Mesothelial cell of epicardium (in vitro differentiated cells): ENCODE measurements around the gene RHBDD1. TPM values are rescaled to one million over a fixed set of nuclear protein-coding genes. Genes with fewer than 3 reads are reported as not detected.
A peak's percentile ranks its signal among the peaks of the same experiment; 100 is the strongest.

ENCODE experiments used
- DNase-seq, 2 experiments: peaks; one replicate each; pipeline ENCODE4 v3.0.0; 2021; ENCODE audit warnings: low spot score in 2 of 2; ENCODE audit not compliant: unreplicated experiment in 2 of 2
- H3K27ac Mint-ChIP-seq: 2 replicates; pipeline ENCODE4 v1.8.0; 2021; ENCODE audit warnings: mixed read lengths
- H3K27me3 Mint-ChIP-seq: 2 replicates; pipeline ENCODE4 v1.8.0; 2021; ENCODE audit warnings: low read depth, mixed read lengths
- H3K36me3 Mint-ChIP-seq: 2 replicates; pipeline ENCODE4 v1.8.0; 2021; ENCODE audit warnings: mixed read lengths
- H3K4me1 Mint-ChIP-seq: 2 replicates; pipeline ENCODE4 v1.8.0; 2021; ENCODE audit warnings: mixed read lengths
- H3K4me3 Mint-ChIP-seq: 2 replicates; pipeline ENCODE4 v1.8.0; 2021; ENCODE audit warnings: mild to moderate bottlenecking, moderate library complexity, mixed read lengths
- H3K9me3 Mint-ChIP-seq: 2 replicates; pipeline ENCODE4 v1.8.0; 2021; ENCODE audit warnings: mixed read lengths
- CTCF ChIP-seq: fragments of 200-600 bp; sonication (generic); IDR thresholded peaks from one replicate; pipeline ENCODE4 v1.5.0; 2021; ENCODE audit warnings: antibody characterized with exemption; ENCODE audit not compliant: unreplicated experiment
- total RNA-seq: library from RNA; stranded (reverse); gene quantifications from 3 replicates; pipeline ENCODE4 v1.2.1, GENCODE V29; 2021

RHBDD1 gene
- total RNA-seq, 1 donor from 2014 or later: 42.2 TPM

GRCh38 chr2:226970362-226970761 lies 134.5 kb downstream of the RHBDD1 start:
- no peaks in the 10 kb centered on the region for H3K27me3 Mint-ChIP-seq
- DNase-seq: no peak
- no peak for TF ChIP-seq CTCF
- H3K27ac Mint-ChIP-seq: peak overlapping the region; percentile 45
- no peak overlapping the region for H3K4me3 Mint-ChIP-seq
- H3K4me1 Mint-ChIP-seq: peaks cover 12% of the 10 kb centered on the region
- H3K36me3 Mint-ChIP-seq: peaks cover 7% of the 10 kb centered on the region
- no peaks in the 10 kb centered on the region for H3K9me3 Mint-ChIP-seq

- DNase-seq: no peak
These were observed 135.2 kb downstream of the RHBDD1 start for GRCh38 chr2:226971084-226971483.

GRCh38 chr2:226971770-226972169 lies 135.9 kb downstream of the RHBDD1 start:
- H3K4me3 Mint-ChIP-seq: no peak overlapping the region
- no peak for DNase-seq
- no peaks in the 10 kb centered on the region for H3K9me3 Mint-ChIP-seq
- peaks cover 5% of the 10 kb centered on the region for H3K36me3 Mint-ChIP-seq
- no peak overlapping the region for H3K27ac Mint-ChIP-seq
- H3K27me3 Mint-ChIP-seq: no peaks in the 10 kb centered on the region
- TF ChIP-seq CTCF: no peak
- H3K4me1 Mint-ChIP-seq: peaks cover 12% of the 10 kb centered on the region

More at GRCh38 chr2:226971084-226971483, 135.2 kb downstream of the RHBDD1 start:
- no peak overlapping the region for H3K27ac Mint-ChIP-seq
- no peaks in the 10 kb centered on the region for H3K9me3 Mint-ChIP-seq
- no peak for TF ChIP-seq CTCF
- H3K4me1 Mint-ChIP-seq: peaks cover 12% of the 10 kb centered on the region
- H3K27me3 Mint-ChIP-seq: no peaks in the 10 kb centered on the region
- no peak overlapping the region for H3K4me3 Mint-ChIP-seq
- H3K36me3 Mint-ChIP-seq: peaks cover 7% of the 10 kb centered on the region

GRCh38 chr2:226973816-226974215 lies 138.0 kb downstream of the RHBDD1 start:
- Mint-ChIP-seq H3K4me1 (peaks cover 31% of the 10 kb centered on the region), H3K4me3 (no peak overlapping the region), H3K9me3 (no peaks in the 10 kb centered on the region), H3K27ac (no peak overlapping the region), H3K27me3 (no peaks in the 10 kb centered on the region), H3K36me3 (peaks cover 5% of the 10 kb centered on the region)
- DNase-seq: no peak
- TF ChIP-seq CTCF: no peak

GRCh38 chr2:226977775-226978190 lies 141.9 kb downstream of the RHBDD1 start:
- TF ChIP-seq CTCF: no peak
- Mint-ChIP-seq H3K27me3 (no peaks in the 10 kb centered on the region), H3K27ac (peak overlapping the region; percentile 17)

GRCh38 chr2:226978300-226978699 lies 142.4 kb downstream of the RHBDD1 start:
- no peak for TF ChIP-seq CTCF
- Mint-ChIP-seq H3K27me3 (no peaks in the 10 kb centered on the region), H3K27ac (peak overlapping the region; percentile 17), H3K4me3 (no peak overlapping the region), H3K4me1 (peaks cover 24% of the 10 kb centered on the region), H3K9me3 (no peaks in the 10 kb centered on the region), H3K36me3 (peaks cover 4% of the 10 kb centered on the region)
- no peak for DNase-seq

More at GRCh38 chr2:226977775-226978190, 141.9 kb downstream of the RHBDD1 start:
- Mint-ChIP-seq H3K9me3 (no peaks in the 10 kb centered on the region), H3K4me3 (no peak overlapping the region), H3K36me3 (peaks cover 5% of the 10 kb centered on the region), H3K4me1 (peaks cover 24% of the 10 kb centered on the region)
- DNase-seq: no peak
